Measurements from ENCODE around the gene CCNH.

CCNH gene

DNA sequence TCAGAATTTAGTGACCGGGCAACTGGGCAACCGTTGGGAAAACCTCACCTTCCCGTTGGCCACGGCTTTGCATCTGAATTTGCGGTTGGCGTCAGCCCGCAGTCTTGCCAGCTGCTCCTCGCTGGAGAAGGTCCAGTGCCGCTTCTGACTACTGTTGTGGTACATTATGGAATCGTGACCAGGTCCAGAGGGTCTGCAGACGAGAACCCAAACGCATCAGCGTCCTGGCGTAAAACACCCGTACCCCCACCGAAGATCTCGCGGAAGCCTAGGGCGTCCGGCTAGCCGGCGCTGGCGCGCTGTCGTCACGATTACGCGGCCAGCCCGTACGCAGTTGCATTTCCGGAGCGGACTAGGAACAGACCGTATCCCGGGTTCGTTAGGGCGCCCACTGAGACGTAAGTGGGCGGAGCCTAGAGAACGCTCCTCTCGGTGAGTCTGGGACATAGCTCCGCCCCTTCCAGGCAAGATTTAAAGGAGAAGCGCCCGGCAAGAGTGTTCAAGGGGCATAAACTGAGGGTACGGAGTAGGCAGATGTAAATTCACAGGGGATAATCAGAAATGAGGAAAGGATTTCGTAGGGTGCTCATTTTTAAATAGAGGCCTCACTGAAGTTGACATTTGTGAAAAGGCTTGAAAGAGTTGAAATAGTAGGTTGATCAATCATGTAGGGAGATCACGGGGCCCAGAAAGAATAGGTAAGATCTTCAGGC lies at the start of gene CCNH:
Gene CCNH, minus strand, starts transcription at position 301 of the 713 bp plus-strand sequence. Its CDS starts 136 bp downstream, at position 165.
- DNase-seq, result peak; percentile 96 to 99

DNA sequence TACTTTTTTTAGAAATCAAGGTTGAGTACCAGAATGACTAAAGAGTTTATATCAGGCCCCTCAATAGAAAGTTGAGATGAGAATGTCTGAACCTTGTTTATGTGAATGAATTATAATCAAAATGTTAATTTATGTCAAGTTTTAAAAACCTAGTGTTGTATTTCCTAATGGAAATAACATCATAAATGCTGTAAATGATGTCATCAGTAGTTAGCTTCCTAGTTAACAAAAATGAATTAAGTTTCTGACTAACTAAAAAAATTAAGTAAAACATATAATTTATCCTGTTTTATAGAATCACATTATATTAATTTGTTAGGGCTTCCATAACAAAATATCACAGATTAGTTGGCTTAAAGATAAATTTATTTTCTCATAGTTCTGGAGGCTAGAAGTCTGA lies 45.0 kb upstream of the CCNH start:
- no peak for DNase-seq

DNA sequence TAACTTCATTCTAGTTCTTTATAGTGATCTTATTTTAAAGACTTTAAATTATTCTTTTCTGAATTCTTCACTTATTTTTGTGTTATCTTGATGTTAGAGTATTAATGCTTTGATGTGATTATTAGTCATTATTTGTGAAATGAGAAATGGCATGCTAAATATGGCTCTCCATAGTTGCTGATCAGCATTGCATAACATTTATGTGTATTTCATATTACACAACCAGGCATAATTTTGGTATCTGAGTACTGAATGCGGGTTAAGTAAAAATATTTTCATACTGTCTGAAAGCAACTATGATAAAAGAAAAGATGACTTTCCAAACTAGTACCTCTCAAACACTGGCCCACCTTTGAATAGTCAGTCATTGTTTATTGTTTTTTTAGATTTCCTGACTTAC lies 41.1 kb upstream of the CCNH start:
- DNase-seq, result no peak

DNA sequence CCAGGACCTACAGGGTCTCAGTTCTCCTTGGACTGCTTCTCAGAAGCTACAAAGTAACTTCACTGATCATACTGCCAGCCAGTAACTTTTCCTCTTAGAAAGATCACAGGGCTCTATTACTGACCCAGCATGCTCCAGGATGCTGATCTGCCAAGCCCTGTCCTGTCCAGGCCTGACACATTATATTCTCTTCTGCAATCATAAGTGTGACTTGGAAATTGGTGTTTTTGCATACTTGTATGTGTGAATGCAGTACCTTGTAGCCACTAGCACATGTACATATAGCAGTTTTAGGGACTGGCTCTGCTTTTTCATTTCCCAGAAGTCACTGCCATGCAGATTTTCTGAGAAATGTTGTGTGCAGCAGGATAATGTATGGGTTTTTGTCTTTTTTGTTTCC lies 40.1 kb upstream of the CCNH start:
- no peak for DNase-seq

DNA sequence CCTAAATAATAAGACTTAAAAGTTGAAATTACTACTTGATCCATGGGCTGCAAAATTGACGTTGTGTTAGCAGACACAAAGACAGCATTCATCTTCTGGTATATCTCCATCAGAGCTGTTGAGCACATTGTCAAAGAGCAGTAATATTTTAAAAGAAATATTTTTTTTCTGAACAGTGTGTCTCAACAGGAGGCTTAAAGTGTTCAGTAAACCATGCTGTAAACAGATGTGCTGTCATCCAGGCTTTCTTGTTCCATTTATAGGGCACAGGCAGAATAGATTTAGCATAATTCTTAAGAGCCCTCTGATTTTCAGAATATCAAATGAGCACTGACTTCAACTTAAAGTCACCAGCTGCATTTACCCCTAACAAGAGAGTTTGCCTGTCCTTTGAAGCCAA lies 29.7 kb upstream of the CCNH start:
- DNase-seq, result no peak

DNA sequence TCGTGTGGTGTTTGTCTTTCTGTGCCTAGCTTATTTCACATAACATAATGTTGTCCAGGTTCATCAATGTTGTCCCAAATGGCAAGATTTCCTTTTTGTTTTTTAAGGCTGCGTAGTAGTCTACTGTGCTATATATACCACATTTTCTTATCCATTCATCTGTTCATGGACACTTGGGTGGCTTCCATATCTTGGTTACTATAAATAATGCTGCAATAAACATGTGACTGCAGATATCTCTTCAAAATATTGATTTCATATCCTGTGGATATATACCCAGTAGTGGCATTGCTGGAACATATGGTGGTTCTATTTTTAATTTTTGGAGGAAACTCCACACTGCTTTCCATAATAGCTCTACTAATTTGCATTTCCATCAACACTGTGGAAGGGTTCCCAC lies 25.5 kb upstream of the CCNH start:
- no peak for DNase-seq

DNA sequence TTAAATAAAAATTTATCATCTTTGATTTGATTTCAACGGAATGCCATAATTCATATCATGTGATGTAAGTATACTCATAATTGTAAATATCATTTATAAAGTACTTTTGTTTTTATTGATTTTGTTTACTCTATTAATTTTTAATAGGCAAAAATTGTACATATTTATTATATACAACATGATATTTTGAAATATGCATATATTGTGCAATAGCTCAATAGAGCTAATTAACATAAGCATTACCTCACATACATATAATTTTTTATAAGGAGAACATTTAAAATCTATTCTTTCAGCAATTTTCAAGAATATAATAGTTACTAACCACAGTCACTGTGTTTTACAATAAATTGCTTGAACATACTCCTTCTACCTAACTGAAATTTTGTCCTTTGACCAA lies 25.0 kb upstream of the CCNH start:
- no peak for DNase-seq

DNA sequence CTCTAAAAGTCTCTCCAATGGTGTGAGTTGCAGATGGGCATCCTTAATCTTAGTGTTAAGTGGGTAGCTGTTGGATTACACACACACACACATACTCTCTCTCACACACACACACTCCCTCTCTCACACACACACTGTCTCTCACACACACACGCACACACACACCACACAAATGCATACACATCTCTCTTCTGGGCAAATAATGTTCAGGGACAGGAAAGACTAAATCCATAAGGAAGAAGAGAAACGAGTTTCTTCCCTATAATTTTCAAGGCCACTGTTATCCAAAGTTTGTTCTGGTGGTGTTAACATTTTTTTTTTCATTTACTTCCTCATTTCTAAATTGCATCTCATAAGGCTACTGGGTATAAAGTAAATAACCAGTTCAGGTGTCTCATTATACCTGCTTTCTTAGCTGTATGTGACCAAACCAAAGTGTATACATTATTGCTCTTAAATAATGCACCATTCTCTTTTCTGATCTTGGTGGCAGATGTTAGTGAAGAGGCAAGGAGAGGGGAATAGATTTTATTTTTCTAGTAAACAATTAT lies 22.5 kb upstream of the CCNH start:
- no peak for DNase-seq

DNA sequence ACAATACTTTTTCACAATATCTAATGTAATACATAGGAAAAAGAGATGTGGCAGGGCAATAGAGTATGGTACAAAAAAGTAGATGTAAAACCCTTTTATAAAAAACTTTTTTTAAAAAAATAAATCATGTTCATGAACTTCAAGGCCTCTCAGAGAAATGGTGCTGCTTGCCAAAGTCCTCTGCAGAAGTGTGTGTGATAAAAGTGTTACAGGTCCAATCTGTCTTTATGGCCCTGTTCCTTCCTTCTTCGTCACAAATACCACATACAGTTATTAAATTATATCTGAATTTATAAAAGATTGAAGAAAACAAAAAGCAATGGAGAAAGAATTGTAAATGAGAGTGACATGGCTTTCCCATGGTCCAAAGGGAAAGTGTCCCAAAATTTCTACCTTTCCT lies 21.7 kb upstream of the CCNH start:
- DNase-seq, result no peak

DNA sequence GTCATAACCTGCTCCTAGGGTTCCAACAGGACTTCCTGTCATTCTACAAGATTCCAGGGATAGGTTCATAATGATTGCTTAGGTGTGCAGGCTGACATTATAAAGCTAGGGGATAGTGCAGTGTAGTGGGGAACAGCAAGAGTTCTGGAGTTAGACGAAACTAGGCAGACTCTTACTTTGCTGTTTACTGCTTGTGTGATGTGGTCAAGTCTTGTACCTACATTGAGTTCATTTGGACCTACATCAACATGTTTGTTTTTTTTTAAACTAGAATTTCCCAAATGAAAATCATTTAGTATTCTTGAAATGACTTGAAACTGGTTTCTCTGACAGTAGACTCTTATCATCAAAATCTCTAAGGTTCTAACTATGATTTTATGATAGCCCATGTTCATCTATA lies 21.2 kb upstream of the CCNH start:
- DNase-seq, result no peak

DNA sequence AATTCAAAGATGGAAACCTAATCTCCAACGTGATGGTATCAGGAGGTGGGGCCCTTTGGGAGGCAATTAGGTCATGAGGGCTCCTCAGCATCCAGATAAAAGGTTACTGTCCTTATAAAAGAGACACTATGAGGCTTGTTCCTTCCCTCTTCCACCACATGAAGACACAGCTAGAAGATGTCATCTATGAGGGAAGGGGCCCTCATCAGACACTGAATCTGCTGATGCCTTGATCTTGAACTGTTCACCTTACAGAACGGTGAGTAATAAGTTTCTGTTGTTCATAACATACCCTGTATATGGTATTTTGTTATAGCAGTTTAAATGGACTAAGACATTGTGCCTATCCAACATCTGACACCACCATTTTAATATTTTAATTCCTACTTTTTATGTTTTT lies 19.7 kb upstream of the CCNH start:
- no peak for DNase-seq

DNA sequence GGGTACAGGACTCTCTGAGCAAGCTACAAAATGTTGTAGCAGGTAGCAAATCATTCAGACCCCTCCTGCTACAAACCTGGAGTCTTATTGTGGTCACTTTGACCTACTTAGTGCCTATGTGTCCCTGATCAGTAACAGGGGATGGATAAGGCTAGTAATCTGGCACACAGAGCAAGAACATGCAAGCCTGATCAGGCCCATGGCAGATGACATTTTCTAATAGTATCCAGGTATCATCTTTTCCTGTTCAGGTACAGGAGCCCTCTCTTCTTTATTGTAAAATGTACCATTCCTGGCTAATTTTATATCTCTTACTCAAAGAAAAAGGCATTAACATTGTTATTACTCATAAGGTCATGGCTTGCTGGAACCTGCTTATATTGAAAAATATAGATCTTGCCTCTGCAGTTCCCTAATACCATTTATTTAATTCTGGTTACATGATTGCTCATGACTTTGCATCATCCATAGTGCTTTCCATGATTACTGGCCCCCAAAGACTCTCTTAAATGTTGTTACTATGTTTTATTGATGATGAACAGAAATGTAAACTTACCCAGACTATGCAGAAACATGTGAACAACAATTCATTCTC lies 18.2 kb upstream of the CCNH start:
- no peak for DNase-seq

DNA sequence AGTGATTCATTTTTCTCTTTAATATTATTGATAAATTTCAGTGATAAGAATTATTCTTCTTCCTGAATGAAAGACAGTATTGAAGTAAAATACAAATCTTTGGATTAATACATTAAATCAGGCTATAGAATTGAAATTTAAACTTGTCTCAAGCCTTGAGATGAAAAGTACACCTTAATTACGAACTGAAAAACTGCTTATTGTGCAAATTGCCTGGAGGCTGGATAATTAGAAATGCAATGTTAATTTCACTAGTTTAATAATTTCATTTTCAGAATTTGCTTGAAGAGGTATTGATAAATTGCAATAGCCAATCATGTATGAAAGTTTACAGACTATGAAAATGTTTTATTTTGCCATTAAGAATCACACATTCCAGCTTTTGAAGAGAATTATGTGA lies 11.0 kb upstream of the CCNH start:
- DNase-seq, result no peak

DNA sequence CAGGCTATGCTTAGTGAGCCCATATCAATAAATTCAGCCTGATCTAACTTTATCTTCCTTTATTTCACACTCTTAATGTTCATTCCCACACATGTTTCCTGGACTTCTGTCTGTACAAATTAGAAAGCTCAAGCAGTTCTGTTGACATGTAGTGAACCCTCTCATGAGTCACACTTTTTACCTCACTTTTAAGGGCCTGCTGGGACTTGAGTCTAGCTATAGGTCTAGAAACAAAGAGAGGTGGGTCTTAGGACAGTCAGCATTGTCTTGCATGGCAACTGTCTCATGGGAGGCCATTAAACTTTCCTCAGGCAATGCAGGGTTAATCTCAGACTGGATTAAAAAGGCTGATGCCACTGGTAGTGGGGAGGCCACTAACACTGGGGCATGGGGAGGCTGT lies 8.6 kb upstream of the CCNH start:
- no peak for DNase-seq

DNA sequence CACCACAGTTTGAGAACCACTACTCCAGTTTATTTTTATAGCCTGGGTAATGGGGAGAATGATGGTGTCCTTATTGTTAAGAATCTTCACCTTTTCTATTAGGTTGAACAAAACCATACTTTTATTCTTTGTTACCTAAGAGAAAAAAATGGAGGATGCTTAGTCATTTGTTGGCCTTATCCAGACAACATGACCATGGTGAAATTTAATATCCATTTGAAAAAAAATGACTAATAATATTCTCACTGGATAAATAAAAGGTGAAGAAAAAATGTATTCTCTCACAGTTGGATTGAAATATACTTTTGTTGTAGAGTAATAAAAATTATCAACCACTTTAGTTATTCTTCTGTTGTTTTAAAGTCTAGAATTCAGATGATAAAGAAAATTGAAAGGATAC lies 5.8 kb upstream of the CCNH start:
- DNase-seq, result no peak

DNA sequence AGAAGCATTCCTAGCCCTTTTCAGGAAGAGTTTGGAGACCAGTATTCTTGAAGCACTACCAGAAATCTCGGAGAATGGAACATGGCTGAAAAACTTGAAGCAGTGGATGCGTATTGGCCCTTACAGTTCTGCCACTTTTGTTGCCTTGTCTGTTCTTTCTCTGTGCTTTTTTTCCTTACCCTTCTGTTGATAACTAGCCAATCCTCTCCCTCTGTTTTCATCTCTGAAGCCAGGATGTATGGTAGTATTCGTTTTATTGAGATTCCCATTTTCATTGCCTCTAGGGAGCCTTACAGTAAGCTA lies 564 bp upstream of the CCNH start:
- no peak for DNase-seq

DNA sequence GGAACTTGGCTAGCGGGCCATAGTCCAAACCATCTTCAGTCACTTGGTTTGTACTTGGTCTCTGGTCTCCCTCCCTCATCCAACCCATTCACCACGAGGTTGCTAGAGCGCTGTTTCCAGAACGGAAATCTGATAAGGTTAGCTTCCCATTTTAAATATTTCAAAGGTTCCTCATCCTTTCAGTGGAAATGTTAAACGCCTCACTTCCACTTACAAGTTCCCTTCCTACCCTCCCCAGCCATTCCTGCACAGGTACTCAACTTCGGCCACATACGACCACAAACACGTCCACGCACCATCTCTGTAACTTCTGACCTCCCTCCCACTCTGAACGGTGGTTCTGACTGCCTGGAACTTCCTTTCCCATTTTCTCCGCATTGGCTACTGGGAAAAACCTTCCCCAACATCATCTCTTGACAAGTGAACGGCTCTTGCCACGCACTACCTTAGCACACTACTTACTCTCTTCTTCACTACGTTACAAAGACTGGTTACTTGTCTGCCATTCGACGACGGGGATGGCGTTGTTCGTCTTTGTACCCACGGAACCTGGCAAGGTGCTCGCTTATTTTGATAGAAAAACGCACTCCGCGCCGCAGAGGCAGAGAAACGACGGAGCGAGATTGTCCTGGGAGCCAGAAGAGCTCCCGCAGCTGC lies 629 bp downstream of the CCNH start:
- peak; percentile 44 to 61 for DNase-seq

DNA sequence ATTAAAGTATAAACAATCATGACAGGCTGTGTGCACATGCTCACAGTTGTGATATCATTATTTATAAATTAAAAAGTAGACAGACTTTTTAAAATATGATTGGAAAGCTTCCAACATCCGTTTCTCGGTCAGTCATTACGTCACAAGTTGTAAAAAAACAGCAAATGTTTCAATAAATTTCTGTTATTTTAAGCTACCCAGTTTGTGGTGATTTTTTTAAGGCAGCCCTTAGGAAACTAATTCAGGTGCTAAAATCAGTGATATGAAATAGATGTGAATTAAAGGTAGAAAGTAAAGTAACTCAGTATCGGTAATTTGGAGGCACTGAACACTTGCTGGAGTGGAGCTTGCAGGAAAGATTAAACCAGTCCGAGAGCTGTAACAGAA lies 1.2 kb downstream of the CCNH start:
- no peak for DNase-seq

DNA sequence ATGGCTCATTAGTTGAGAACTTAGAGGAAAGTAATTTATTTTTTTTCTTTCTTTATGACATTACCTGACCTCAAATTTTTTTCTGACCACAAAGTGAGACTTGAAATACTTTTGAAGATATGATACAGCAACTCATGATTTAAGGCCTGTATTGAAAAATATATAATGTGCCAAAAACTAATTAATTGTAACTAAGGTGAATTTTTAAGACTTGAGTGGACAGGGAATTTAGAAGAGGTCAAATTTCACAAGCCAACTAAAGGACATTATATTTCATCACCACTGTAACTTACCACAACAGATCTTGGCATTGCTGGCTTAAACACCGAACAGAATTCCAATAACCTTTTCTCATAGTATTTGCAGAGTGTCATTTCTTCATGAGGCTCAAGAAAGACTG lies 1.8 kb downstream of the CCNH start:
- DNase-seq, result no peak

DNA sequence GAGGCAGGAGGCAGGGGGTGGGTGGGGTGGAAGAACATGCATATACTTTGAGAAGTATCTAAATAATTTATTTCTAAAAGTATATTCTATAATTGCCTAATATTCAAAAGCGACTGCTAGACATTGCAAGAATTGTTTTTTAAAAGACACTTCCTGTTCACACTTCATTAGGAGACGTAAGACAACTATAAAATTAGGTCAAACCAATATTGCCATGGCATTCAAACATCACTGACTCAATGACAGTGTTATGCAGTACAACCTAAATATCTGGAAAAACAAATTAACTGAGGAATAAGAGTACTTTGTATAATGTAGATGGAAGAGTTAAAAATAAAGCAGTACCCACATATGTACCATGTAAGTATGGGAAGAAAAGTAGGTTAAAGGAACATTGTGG lies 4.5 kb downstream of the CCNH start:
- no peak for DNase-seq

DNA sequence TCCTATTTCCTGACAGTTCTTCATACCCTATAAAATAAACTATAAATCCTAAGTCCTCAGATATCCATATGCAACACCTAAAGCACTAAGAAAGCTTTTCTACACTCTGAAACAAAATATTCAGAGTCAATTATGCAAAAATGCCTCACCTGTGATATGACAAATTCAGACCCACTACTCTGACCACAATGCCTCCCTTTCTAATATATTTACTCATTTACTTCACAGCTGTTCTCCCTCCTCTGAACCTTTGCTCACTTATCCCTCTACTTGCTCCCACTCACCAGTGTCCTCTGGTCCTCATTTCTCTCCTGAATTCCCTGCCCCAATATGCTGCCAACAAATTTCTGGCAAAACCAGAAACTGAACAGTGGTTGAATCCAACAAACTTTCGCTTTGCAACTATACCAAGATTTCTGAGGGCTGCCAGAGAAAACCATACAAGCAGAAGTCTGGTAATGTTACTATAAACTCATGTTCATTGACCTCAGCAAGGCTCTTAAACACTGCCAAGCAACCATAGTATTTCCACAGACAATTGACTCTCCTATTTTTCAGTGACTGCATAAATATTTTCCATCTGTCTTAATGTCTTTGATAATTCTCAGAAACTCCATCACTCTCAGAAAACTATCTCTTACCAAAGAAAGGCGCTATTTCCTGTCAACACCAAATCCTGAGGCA lies 7.1 kb downstream of the CCNH start:
- DNase-seq, result no peak

DNA sequence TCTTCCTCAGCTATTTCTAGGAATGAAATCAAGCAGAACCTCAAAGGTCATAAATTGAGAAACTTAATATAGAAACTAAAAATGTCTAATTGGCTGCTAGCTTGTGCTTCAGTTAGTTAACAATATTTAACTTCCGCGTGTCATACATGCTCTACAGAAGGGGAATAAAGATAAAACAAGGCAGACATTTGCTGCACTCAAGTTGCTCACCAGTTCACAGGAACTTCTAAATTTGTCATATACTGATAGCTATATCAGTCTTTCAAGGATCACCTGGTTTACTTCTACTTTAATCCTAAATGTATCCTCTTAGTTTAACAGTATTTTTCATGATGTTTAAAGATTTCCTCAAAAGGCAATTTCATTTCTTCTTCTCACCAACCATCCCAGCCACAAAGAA lies 8.4 kb downstream of the CCNH start:
- DNase-seq, result no peak

DNA sequence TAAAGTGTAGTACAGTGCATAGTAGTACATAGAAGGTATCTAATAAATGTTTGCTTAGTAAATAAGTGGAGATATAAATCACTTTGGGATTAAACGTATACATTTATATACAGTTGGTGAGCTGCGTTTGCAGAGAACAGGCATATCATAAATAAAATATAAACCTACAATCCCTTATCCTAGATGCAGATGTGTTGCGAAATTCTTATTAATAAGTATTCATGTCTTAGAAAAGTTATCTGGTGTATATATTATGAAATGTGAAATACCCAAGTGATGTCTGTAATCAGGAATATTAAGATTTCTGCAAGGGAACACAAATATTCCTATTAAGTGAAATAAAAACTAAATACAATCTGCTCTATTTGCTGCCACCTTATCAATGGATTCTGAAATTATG lies 8.8 kb downstream of the CCNH start:
- no peak for DNase-seq

DNA sequence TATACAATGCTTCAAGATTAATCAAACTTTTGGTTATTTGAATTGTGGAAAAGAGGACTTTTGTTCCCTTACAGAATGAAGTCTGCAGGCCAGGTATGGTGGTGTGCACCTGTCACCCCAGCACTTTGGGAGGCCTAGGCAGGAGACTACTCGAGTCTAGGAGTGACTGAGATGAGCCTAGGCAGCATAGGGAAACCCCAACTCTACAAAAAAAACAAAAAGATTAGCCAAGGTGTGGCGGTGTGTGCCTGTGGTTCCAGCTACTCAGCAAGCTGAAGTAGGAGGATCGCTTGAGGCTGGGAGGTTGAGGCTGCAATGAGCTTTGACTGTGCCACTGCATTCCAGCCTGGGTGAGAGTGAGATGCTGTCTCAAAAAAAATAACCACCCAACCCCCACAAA lies 9.3 kb downstream of the CCNH start:
- DNase-seq, result no peak
